GM18505 (cell line): Measurements from ENCODE around the gene CCSER1.
A peak's percentile ranks its signal among the peaks of the same experiment; 100 is the strongest.

Source experiments
- ATAC-seq: cut with Tn5 transposase; IDR thresholded peaks from one replicate; pipeline ENCODE4 v1.9.1; 2021; ENCODE audit not compliant: unreplicated experiment
- POLR2A ChIP-seq: IDR thresholded peaks from 4 replicates; pipeline ENCODE4 v1.6.1; 2011; ENCODE audit warnings: borderline replicate concordance; ENCODE audit not compliant: insufficient read depth, insufficient read length; ENCODE audit errors: extremely low read depth

CCSER1 gene

GRCh38 chr4:90187148-90187884 is 60.1 kb downstream of the CCSER1 start:
- ATAC-seq: no peak
- no peak for TF ChIP-seq POLR2A

GRCh38 chr4:90189178-90189577 is 62.0 kb downstream of the CCSER1 start:
- no peak for TF ChIP-seq POLR2A
- no peak for ATAC-seq

- TF ChIP-seq POLR2A: no peak
- ATAC-seq: no peak
These were observed 62.8 kb downstream of the CCSER1 start for GRCh38 chr4:90189946-90190345.

GRCh38 chr4:90190525-90190924 is 63.3 kb downstream of the CCSER1 start:
- no peak for TF ChIP-seq POLR2A
- no peak for ATAC-seq

GRCh38 chr4:90198086-90198847 is 71.1 kb downstream of the CCSER1 start:
- no peak for TF ChIP-seq POLR2A

GRCh38 chr4:90207887-90208454 is 80.8 kb downstream of the CCSER1 start:
- TF ChIP-seq POLR2A: no peak
- ATAC-seq: no peak

More at GRCh38 chr4:90198086-90198847, 71.1 kb downstream of the CCSER1 start:
- no peak for ATAC-seq

- ATAC-seq: no peak
- TF ChIP-seq POLR2A: no peak
These were observed 82.7 kb downstream of the CCSER1 start for GRCh38 chr4:90209922-90210321.

GRCh38 chr4:90211174-90211573 is 84.0 kb downstream of the CCSER1 start:
- peak; percentile 47 for ATAC-seq
- no peak for TF ChIP-seq POLR2A

GRCh38 chr4:90215286-90215685 is 88.1 kb downstream of the CCSER1 start:
- TF ChIP-seq POLR2A: no peak
- peak; percentile 59 for ATAC-seq

GRCh38 chr4:90219822-90220221 is 92.6 kb downstream of the CCSER1 start:
- no peak for ATAC-seq
- no peak for TF ChIP-seq POLR2A

- no peak for TF ChIP-seq POLR2A
These were observed 93.3 kb downstream of the CCSER1 start for GRCh38 chr4:90220459-90220858.

GRCh38 chr4:90226734-90227133 is 99.5 kb downstream of the CCSER1 start:
- no peak for TF ChIP-seq POLR2A
- no peak for ATAC-seq

More at GRCh38 chr4:90220459-90220858, 93.3 kb downstream of the CCSER1 start:
- ATAC-seq: no peak

GRCh38 chr4:90227177-90227576 is 100.0 kb downstream of the CCSER1 start:
- no peak for ATAC-seq
- no peak for TF ChIP-seq POLR2A
